Endometrial microvascular endothelial cells (primary cell): Measurements from ENCODE around the gene ALAS1. TPM values are rescaled to one million over a fixed set of nuclear protein-coding genes. Genes with fewer than 3 reads are reported as not detected.
"Not testable (repeated sequence)": the region's sequence is repeated elsewhere in the genome, so short reads cannot be mapped to it uniquely, and the experiment has no call there.

Experiments used
- in situ Hi-C: cut with HindIII; loops from 2 replicates; pipeline ENCODE4 v1.10.0; 2017; ENCODE audit warnings: low sequenced_read_pairs, low pct_unique_long_range_greater_than_20kb; ENCODE audit errors: inconsistent ontology term
- total RNA-seq: library from RNA; depleted of rRNA; stranded (reverse); fragments of >200 nt; gene quantifications from one replicate; pipeline ENCODE4 v1.2.3, GENCODE V29; 2015; ENCODE audit errors: inconsistent ontology term

Gene ALAS1
- total RNA-seq, 1 donor from 2014 or later, result 61.7 TPM

GRCh38 chr3:52175416-52176179 is 22.4 kb upstream of the ALAS1 start:
- in situ Hi-C loops, result no loop called here

- in situ Hi-C loops, result no loop called here
These were observed 21.7 kb upstream of the ALAS1 start for GRCh38 chr3:52176180-52176752.

DNA sequence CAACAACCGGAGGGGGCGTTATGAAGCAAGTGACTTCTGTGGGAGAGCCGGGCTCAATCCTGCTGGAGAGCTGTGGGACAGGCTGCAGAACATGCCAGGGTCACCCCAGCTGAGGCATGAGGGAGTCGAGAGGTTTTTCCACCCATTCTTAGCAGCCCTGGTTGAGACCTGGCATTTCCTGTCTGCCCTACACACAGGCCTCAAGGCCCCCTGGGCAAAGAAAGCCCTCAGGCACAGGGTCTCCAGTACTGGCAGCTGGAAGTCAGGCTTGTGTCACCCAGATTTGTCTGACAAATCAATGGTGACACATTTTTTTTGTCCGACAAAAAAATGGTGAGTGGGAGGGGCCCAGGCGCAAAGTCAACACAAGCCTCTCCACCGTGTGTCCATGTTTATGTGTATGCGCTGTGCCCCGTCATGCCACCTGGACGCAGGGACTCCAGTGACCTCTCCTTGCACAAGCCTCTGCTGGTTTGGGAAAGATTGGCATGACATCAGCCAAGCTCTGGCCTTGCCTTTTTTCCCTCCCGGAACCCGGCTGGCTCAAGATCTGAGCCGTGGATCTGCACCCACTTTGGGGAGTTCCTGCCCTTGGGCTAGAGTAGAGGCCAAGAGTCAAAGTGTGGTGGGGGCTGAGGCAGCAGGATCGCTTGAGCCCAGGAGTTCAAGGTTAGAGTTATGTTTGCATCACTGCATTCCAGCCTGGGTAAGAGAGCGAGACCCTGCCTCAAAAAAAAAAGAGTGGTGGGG is 20.8 kb upstream of the ALAS1 start:
- in situ Hi-C loops, result no loop called here

- in situ Hi-C loops, result no loop called here
These were observed 20.3 kb upstream of the ALAS1 start for GRCh38 chr3:52177701-52178042.

GRCh38 chr3:52178126-52178525 is 19.8 kb upstream of the ALAS1 start:
- in situ Hi-C loops, result not testable (repeated sequence)

GRCh38 chr3:52178537-52178936 is 19.4 kb upstream of the ALAS1 start:
- in situ Hi-C loops, result no loop called here

- in situ Hi-C loops, result no loop called here
These were observed 16.4 kb upstream of the ALAS1 start for GRCh38 chr3:52181543-52181942.

GRCh38 chr3:52182196-52182595 is 15.8 kb upstream of the ALAS1 start:
- in situ Hi-C loops, result no loop called here

- in situ Hi-C loops, result no loop called here
These were observed 15.3 kb upstream of the ALAS1 start for GRCh38 chr3:52182691-52183090.

- in situ Hi-C loops, result no loop called here
These were observed 14.0 kb upstream of the ALAS1 start for GRCh38 chr3:52183786-52184445.

GRCh38 chr3:52184690-52185089 is 13.3 kb upstream of the ALAS1 start:
- in situ Hi-C loops, result no loop called here

- in situ Hi-C loops, result no loop called here
These were observed 12.6 kb upstream of the ALAS1 start for GRCh38 chr3:52185311-52185710.

GRCh38 chr3:52185837-52186236 is 12.1 kb upstream of the ALAS1 start:
- in situ Hi-C loops, result no loop called here

- in situ Hi-C loops, result no loop called here
These were observed 11.2 kb upstream of the ALAS1 start for GRCh38 chr3:52186729-52187128.

GRCh38 chr3:52188556-52188955 is 9.4 kb upstream of the ALAS1 start:
- in situ Hi-C loops, result no loop called here

DNA sequence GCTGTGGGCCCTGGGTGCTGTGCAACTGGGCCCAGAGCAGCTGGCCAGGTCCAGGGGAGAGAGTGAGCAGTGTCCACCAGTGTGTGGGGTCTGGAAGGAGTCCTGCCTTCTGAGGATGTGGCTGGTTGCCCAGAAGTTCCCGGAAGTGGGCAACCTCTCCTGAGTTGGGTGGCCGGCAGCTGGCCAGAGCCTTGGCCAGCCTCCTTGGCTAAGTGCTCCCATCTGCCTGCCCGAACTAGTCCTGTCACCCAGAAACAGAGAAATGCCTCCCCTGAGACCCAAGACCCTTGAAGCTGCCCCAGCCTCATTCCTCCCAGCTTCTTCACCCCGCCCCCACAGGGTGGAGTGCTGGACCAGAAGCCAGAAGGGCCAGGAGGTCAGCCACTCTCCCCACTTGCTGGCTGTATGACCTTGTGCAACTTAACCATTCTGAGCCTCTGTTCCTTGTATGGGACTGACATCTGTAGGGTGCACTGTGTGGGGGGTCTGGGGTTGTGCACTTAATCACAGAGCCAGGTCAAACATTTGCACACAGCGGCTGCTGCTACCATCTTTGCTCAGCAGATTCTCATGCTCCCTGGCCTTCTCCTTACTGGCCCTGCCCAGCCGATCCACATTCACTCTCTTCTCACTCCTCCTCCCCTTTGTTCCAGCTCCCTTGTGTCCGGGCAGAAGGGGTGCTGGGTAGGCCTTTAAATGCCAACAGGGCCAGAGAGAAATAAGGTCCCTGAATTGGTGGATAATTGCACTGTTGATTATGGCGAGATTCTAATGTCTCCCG is 7.5 kb upstream of the ALAS1 start:
- in situ Hi-C loops, result no loop called here

DNA sequence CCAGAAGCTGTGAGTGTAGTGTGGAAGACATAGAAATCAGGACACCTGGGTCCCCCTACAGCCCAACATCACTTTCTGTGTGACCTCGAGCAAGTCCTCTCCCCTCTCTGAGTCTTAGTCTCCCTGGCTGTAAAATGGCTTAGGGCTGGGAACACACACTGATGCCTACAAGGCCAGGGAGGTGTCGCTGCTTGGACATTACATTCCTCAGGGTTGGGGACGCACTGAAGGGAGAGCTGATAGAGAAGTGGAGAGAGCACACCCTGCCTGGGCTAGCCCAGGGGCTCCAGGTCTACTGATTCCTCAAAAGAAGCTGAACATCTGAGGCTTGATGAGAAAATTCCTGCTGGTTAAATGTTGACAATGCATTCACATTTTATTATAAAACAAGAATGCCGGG is 6.3 kb upstream of the ALAS1 start:
- in situ Hi-C loops, result no loop called here

GRCh38 chr3:52193065-52193464 is 4.9 kb upstream of the ALAS1 start:
- in situ Hi-C loops, result no loop called here
